GM19468 (cell line): ENCODE measurements around the gene SDF2L1.
A peak's percentile ranks its signal among the peaks of the same experiment; 100 is the strongest.

ENCODE experiments used
- ATAC-seq: cut with Tn5 transposase; IDR thresholded peaks from one replicate; pipeline ENCODE4 v1.9.1; 2021; ENCODE audit warnings: mild to moderate bottlenecking, moderate library complexity, moderate number of reproducible peaks; ENCODE audit not compliant: unreplicated experiment; ENCODE audit errors: extremely low read depth

SDF2L1 gene

DNA sequence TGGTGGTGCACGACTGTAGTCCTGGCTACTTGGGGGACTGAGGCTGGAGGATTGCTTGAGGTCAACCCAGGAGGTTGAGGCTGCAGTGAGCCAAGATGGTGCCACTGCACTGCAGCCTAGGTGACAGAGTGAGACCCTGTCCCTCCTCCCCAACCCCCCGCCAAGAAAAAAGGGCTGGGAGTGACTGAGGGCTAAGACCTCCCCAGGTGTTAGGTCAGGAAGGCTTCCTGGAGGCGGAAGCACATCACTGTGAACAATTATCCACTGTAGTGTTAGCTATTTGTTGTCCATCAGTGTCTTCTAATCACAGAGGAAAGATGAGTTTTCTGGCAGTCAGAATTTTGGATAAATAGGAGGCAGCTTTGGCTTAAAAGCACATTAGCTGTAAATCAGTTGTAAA, 21.1 kb upstream of the SDF2L1 start:
- ATAC-seq, result no peak

DNA sequence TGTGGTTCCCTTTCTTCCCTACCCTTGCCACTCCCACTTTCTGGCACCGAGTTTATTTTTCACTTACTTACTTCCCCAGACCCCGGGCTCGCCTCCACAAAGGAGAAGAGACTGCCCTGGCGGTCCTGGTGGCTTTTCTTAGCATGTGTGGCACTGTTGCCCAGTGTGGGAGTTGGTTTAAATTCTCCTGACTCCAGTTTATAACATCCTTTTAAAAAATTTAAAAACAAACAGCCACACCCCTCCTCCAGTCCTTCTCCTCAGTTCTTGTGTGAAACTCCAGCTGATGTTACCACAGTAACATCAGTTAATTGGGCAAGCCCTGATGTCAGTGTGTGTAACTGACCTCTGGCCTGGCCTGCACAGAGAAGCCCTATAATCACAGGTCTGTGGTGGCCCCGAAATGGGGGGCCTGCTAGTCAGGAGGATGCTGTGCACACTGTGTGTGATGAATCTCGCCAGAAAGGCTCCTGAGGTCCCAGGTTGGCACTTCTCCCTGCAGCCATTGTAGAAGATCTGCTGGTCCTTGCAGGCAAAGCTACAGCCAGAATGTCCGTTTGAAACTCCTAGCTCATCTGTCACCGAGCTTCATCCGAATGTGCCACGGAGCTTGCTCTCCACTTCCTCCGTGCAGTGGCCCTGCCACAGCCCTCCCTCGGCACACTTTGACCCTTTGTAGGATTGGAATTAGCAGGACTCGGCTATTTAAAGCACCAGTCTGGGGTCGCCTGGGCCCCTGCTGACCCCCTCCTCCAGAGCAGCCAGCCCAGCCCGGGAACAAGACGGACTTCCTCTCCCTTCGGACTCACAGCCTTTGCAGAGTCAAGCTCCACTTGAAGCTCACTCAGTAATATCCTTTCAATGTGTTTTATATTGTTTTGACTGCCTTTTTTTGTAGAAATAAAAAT, 19.8 kb upstream of the SDF2L1 start:
- no peak for ATAC-seq

GRCh38 chr22:21622919-21623647, 19.0 kb upstream of the SDF2L1 start:
- no peak for ATAC-seq

GRCh38 chr22:21623648-21623970, 18.5 kb upstream of the SDF2L1 start:
- ATAC-seq, result no peak

- no peak for ATAC-seq
Observed at GRCh38 chr22:21624120-21624879, 17.8 kb upstream of the SDF2L1 start.

DNA sequence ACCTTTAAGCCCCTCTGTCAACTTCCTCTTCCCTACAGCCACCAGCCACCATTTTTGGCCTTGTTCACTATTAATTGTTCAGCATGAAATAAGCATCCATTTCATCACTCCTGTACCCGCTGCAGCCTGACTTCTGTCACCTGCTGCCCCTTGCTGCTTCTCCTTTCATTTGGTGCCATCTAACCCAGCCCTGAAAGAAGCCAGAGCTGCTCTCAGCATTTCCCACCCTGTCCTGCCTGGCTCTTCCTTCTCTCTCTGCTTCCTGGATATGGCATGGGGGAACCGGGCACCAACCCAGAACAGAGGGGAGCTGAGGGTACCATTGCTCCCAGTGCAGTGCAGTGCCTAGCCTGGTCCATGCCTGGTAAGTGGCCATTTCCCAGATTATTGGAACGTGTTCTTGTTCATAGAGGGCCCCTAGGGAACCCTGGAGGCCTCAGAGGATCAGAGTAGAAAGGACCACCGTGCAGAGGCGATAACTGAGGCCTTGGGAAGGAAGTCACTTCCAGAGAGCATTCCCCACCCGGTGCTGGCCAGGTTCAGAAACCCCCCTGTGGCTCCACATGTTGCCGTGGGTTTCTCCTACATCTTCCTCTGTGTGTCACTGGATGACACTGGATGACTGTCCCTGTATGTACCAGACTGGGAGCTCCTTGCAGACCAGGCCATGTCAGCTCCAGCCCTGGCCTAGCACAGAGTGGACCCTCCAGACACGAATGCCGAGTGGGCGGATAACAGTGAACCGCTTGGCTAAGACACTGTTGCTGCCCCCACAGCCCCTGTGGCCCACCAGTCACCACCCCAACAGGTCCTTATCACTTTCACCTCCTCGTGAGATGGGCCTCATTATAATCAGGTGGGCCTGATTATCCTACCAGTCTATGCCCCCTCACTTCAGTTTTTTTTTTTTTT, 17.0 kb upstream of the SDF2L1 start:
- no peak for ATAC-seq

DNA sequence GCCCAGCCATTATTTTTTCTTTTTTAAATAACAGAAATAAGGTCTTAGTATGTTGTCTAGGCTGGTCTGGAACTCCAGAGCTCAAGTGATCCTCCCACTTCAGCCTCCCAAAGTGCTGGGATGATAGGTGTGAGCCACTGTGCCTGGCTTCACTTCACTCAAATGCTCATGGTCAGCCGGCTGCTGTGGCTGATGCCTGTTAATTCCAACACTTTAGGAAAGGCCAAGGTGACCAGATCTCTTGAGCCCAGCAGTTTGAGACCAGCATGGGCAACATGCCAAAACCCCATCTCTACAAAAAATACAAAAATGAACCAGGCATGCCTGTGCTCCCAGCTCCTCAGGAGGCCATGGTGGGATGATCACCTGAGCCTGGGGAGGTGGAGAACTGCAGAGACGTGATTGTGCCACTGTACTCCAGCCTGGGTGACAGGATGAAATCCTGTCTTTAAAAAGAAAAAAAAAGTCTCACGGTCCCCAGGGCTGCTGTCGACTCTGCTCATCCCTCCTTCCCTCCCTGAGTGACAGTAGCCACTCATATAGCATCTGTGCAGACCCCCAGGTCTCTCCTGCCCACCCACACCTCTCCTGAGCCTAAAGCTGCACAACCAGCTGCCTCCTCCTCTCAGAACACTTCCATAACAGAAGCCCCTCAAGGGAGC, 15.9 kb upstream of the SDF2L1 start:
- no peak for ATAC-seq

GRCh38 chr22:21626735-21627469, 15.2 kb upstream of the SDF2L1 start:
- no peak for ATAC-seq

- ATAC-seq, result no peak
Observed at GRCh38 chr22:21628386-21629254, 13.5 kb upstream of the SDF2L1 start.

- ATAC-seq, result peak; percentile 60
Observed at GRCh38 chr22:21629255-21630149, 12.6 kb upstream of the SDF2L1 start, which contains the start of gene YDJC. Gene YDJC (minus strand): TSS chr22:21630022. CDS start chr22:21630014, 8 bp downstream.

- no peak for ATAC-seq
Observed at GRCh38 chr22:21631025-21631424, 11.1 kb upstream of the SDF2L1 start.

- no peak for ATAC-seq
Observed at GRCh38 chr22:21632237-21632895, 9.7 kb upstream of the SDF2L1 start, which contains the start of gene CCDC116. Gene CCDC116 (plus strand): TSS chr22:21632760. CDS start chr22:21633182, 422 bp downstream.

- no peak for ATAC-seq
Observed at GRCh38 chr22:21632931-21633330, 9.2 kb upstream of the SDF2L1 start.

GRCh38 chr22:21633481-21633880, 8.6 kb upstream of the SDF2L1 start:
- ATAC-seq, result no peak

DNA sequence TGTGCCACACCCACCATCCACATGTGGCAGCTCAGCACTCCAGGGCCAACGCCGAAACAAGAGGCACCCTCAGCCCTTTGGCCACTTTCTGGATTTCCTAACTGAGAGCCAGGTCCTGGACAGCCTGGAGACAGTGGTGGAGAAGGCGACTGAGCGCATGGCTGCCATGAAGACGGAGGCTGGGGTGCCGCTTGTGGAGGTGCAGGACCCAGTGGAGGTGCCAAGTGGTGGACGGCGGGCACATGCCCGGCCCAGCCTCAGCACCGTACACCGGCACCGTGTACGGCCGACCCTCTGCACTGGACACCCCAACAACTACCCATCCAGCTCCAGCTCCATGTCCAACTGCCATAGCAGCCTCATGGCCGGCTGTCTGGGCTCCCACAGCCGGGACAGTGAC, 8.0 kb upstream of the SDF2L1 start:
- ATAC-seq, result no peak

- no peak for ATAC-seq
Observed at GRCh38 chr22:21634844-21635243, 7.3 kb upstream of the SDF2L1 start.
